NCI-H2081 treated with DMSO at 0.1 percent for 48 hours (cell line): Measurements from ENCODE around the gene GRIN1.

ENCODE experiments used
- DNase-seq: peaks from one replicate; lab custom pipeline; 2025; lab: John Stamatoyannopoulos, UW

The GRIN1 gene

DNA sequence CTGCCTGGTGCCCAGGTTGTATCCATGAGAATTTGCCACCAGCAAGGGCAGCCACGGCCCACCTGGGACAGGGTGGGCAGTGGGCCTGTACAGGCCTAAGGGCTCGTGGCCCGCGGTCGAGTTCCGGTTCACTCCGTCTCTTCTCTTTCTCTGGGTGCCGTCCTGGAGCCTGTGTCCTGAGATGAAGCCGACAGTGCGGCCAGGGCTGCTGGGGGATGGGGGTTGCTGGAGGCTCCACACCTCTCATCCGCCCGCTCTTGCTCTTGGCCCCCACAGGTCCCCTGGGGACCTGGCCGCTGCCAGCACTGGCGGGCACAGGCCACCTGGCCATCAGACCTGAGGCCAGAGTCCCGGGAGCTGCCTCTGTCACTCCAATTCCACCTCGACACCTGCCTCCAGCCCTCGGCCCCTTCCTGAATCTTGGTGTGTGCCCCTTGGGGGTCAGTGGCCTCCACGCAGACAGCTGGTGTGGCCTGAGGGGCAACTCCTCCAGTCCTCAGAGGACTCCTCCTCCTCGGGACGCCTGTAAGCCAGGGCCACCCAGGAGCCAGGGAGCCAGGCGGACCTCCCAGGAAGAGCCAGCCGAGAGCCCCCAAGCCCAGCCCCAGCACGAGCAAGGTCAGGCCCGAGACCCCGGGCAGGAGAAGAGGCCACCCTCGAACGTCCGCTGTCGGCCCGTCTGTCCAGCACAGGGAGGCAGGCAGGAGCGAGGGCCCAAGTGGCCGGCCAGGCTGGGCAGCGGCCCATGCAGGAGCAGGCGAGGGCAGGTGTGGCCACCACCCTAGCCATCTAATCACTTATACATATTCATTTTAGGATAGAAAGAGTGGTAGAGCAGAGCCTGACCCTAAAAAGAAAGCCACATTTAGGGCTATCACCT is 25.7 kb downstream of the GRIN1 start:
- no peak for DNase-seq

DNA sequence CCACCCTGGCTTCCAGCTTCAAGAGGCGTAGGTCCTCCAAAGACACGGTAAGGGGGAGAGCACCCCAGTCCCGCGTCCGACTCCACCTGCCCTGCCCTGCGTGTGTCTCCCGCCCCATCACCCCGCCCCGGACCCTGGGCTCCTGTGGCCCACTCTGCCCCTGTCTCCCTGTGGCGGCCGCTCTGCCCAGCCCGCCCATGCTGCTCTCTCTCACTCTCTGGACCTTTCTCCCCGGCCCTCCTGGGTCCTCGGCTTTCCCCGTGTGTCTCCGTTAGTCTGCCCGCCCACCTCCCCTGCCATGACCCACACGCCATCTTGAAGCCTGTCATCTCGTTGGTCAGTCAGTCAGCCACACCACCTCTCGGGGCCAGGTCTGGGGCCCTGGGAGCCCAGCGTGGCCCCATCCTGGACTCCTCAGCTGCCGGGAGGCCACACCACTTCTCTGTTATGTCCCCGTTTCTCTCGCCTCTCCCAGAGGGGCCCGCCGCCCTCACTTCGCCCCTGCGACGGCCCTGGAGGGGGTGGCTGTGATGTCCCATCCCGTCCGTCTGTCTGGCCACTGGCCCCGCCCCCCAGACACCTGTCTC is 26.4 kb downstream of the GRIN1 start:
- DNase-seq: no peak

DNA sequence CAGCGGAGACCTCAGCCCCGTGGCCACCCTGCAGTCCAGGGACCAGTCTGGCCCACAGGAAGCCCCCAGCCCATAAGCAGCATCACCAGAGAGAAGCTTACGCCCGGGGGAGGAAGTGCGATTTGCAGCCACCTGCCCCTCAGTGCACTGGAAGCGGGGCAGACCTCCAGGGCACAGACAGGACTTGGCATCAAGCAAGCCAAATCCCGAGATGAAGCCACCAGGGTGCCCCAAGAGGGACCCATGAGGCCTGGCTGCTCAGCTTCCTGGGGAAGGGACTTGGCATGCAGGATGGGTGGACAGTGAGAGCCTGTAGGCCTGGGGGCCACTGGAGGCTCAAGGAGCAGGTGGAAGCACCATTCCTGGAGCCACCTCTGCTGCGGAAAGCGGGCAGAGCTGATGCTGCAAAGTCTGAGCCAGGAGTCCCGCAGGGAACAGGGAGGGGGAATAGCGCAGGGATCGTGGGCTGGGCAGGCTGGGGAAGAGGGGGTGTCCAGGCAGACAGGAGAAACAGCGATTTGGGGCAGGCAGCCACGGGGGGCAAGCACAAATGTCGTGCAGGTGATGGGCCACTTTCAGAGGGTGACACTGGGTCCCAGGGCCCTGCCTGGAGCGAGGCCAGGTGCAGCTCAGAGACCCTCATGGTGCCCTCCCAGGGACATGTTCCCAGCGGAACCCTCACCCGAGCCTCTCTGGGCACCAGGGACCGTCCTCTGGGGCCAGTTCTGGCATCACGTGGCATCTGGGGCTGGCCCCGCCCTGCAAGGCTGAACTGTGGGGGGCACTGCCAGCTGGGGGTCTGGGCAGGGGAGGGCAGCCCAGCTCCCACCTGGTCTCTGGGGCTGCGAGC is 27.7 kb downstream of the GRIN1 start:
- DNase-seq: no peak

DNA sequence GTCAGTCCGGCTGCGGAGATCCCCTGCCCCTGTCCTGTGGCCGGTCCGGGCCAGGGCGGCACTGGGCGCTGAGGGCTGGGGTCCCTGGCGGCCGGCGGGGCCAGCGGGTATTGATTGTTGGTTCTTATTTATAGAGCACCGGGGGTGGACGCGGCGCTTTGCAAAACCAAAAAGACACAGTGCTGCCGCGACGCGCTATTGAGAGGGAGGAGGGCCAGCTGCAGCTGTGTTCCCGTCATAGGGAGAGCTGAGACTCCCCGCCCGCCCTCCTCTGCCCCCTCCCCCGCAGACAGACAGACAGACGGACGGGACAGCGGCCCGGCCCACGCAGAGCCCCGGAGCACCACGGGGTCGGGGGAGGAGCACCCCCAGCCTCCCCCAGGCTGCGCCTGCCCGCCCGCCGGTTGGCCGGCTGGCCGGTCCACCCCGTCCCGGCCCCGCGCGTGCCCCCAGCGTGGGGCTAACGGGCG is 28.4 kb downstream of the GRIN1 start:
- DNase-seq: no peak

DNA sequence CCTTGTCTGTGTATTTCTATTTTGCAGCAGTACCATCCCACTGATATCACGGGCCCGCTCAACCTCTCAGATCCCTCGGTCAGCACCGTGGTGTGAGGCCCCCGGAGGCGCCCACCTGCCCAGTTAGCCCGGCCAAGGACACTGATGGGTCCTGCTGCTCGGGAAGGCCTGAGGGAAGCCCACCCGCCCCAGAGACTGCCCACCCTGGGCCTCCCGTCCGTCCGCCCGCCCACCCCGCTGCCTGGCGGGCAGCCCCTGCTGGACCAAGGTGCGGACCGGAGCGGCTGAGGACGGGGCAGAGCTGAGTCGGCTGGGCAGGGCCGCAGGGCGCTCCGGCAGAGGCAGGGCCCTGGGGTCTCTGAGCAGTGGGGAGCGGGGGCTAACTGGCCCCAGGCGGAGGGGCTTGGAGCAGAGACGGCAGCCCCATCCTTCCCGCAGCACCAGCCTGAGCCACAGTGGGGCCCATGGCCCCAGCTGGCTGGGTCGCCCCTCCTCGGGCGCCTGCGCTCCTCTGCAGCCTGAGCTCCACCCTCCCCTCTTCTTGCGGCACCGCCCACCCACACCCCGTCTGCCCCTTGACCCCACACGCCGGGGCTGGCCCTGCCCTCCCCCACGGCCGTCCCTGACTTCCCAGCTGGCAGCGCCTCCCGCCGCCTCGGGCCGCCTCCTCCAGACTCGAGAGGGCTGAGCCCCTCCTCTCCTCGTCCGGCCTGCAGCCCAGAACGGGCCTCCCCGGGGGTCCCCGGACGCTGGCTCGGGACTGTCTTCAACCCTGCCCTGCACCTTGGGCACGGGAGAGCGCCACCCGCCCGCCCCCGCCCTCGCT is 29.0 kb downstream of the GRIN1 start:
- no peak for DNase-seq

DNA sequence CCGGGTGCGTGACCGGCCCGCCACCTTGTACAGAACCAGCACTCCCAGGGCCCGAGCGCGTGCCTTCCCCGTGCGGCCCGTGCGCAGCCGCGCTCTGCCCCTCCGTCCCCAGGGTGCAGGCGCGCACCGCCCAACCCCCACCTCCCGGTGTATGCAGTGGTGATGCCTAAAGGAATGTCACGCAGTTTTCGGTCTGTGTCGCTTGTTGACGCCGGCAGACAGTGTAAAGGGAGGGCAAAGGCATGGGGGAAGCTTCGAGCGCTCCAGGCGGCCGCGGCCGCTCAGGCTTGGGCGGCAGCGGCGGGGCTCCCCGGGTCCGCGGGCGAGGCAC is 29.6 kb downstream of the GRIN1 start:
- DNase-seq: no peak

DNA sequence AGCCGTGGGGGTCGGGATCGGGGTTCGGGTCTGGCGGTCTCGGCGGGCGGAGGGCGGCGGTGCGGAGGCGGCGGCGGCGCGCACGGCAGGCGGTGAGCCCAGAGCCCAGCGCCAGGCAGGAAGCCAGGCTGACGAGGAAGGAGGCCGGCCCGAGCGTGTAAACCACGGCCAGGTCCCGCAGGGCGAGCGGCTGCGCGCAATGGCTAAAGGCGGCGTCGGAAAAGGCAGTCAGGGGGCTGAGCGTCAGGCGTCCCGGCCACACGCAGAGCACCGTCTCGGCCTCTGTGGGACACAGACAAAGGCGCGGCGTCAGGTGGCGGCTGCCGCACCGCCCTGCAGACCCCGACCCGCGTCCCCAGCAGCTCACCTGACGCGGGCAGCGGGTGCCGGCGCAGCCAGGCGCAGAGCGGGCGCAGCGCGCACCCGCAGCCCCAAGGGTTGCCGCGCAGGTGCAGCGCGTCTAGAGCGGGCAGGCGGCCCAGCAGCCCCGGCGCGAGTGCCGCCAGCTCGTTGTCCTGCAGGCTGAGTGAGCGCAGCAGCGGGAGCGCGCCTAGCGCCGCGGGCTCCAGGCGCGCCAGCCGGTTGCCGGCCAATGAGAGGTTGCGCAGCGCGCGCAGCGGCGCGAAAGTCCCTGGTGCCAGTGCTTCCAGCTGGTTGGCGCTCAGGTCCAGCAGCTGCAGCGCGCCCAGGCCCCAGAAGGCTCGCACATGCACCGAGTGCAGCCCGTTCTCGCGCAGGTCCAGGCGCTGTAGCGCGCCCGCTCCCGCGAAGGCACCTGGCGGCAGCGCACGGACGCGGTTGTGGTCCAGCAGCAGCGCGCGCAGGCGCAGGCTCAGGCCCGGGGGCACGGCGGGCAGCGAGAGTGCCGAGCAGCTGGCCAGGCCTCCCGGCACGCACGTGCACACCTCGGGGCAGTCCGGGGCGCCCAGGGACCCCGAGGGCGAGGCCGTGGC is 30.2 kb downstream of the GRIN1 start:
- DNase-seq: peak; percentile 68

DNA sequence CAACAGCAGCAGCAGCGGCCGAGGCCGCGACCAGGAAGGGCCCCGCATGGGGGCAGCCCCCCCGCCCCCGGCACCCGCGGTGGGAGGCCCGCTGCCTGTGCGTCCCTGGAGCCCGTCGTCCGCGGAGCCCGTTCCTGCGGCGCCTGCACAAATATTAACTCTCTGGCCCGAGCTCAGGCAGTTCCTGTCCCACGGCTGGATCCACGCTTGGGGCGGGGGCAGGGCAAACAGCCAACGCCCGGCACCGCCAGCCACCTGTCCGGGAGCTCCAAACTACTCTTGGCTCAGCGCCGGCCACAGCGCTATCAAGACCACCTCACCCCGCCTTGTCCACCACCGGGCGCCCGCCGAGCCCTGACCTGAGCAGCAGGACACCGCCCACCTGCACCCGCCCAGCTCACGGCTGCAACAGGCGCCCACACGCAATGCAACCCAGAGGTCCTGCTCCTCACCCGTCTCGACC is 31.0 kb downstream of the GRIN1 start, which contains the start of gene LRRC26:
TSS of gene LRRC26 (minus strand) at position 156 of the 463 bp plus-strand sequence. CDS start at position 48, 108 bp downstream.
- DNase-seq: no peak

DNA sequence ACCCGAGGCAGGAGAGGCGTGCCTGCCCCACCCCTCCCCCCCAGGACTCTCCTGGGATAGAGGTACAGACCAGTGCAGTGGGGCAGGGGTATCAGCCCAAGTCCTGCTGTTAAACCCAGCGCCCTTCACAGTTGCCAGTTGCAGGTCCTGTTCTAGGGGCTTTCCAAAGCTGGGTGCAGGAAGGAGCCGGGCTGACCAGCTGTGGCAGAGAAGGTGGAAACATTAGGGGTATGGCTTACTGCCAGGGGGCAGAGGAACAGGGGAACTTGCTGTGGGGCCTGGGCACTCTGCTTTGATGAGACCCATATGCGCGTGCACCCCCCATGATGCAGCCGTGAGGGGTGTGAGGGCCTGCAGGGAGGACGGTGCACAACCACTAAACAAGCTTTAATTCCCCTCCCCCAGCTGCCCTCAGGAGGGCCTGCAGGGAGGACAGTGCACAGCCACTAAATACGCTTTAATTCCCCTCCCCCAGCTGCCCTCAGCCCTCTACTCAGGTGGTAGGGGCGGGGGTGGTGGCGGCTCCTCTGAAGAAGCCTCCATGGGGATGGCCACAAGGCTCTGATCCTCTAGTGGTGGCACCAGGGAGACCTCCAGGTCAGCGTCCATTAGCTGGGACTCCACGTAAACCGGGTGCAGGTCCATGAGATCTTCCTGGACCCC is 31.7 kb downstream of the GRIN1 start:
- DNase-seq: no peak

DNA sequence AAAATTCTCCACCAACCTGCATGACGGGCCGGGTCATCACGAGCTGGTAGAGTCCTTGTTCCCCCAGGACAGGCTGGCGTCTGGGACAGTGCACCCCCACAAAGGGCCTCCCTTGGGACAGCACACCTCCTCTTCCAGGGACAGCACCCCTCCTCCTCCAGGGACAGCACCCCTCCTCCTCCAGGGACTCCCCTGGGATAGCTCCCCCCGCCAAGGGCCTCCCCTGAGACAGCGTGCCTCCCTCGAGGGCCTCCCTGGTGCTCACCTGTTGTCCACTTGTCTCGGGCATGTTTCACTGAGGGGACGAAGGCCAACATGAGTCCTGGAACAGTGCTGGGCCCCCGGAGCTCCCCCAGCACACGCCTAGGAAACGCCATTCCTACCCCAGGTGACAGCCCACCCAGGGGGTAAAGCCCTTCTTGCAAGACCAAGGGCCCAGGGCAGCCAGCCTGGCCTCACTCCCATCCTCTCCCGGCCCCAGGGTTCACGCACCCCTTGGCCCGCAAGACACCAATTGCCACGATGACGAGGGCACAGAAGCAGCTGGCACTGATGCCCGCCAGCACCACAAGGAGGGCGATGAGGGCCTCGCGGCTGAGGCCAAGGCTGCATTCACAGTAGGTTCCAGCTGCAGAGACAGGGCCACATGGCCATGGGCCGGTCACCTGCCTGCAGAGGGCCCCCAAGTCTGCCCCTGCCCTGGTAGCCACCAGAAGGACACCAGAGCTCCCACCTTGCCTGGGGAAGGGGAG is 32.4 kb downstream of the GRIN1 start:
- DNase-seq: no peak

DNA sequence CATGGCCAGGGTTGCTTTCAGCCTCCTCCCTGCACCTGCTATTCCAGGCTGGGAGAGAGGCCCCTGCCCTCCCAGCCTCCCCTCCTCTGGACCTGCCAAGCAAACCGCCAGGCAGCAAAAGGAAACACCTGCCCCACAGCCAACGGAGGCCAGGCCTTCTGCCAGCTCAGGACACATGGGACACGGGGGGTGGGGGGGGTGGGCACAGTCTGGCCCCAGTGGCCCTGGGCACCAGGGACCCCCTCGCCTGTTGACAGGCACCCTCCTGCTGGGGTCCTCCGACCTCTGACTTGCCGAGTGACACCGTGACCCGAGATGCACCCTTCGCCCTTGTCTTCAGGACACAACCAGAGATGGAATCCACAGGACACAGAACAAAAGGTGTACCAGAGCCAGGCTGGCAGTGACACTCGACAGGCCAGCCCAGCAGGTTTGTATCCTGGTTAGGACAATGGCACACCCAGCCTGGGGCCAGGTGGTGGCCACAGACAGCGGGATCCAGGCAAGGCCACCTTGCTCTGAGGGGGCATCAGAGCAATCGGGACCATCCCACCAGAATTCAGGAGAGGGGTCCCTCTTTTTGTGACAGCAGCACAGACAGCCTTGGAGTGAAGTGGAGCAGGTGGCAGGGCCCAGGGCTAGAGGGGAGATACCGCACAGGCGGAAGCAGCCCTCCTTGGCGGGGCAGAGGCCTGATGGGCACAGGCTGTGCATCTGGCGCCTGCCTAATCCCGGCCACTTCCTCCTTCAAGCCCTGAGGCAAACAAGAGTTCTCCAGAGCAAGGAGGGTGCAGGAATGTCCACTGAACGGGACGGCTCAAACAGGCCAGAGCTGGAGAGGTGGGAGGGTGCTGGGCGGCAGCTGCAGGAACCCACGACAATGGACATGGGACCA is 34.2 kb downstream of the GRIN1 start:
- DNase-seq: no peak

DNA sequence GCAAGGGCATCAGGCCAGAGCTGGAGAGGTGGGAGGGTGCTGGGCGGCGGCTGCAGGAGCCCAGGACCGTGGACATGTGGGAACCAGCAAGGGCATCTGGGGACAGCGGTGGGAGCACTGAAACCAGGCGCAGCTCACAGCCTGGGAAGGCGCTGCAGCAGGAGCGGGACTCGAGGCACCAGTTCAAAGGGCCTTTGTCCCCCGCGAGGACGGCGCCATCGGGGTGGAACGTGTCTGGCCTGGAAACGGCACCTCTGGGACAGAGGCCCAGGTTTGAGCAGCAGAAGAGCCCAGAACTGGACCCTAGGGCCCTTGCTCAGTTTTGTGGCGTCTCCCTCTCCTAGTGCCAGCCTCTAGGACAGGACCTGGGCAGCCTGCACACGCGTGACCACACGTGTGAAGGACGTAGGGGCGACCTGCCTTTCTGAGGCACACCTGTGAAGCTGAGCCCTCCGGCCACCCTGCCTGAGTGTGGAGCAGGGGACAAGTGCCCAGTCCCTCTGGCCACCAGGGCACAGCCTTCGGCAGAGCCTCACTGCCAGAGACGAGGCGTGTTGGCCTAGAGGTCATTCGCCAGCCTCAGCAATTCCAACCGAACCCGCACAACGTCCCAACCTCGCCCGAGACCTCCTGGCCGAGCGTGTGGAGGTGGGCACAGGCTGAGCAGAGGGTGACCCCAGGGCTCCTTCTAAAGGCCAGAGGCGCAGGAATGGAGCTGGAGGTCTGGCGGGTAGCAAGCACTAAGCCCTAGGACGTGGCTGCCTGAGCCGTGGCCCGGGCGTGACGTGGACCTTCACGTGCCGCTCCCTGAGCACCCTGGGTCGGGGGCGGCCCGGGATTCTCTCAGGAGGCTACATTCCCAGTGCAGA is 35.1 kb downstream of the GRIN1 start:
- DNase-seq: no peak

DNA sequence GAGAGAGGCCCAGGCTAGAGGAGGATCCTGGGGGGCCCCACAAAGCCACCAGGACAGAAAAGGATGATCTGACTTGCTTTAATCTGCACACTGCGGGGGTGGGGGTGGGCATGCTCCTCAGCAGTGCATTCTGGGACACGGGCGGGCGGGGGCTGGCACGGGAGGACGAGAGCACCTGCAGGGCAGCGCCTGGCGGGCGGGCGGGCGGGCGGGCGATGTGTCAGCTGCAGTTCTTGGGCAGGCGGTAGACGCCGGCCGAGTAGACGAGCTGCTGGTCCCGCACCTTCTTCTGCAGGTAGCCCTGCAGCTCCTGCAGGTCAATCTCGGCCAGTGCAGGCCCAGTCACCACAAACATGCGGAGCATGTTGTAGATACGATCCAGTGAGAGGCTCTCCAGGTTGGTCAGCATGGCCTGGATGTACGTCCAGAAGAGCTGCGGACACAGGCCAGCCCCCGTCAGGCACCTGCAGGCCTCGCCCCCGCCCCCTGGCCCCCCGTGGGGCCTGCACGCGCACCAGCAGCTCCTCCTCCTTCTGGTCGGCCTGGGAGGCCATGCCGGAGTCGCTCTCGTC is 35.9 kb downstream of the GRIN1 start:
- DNase-seq: no peak

DNA sequence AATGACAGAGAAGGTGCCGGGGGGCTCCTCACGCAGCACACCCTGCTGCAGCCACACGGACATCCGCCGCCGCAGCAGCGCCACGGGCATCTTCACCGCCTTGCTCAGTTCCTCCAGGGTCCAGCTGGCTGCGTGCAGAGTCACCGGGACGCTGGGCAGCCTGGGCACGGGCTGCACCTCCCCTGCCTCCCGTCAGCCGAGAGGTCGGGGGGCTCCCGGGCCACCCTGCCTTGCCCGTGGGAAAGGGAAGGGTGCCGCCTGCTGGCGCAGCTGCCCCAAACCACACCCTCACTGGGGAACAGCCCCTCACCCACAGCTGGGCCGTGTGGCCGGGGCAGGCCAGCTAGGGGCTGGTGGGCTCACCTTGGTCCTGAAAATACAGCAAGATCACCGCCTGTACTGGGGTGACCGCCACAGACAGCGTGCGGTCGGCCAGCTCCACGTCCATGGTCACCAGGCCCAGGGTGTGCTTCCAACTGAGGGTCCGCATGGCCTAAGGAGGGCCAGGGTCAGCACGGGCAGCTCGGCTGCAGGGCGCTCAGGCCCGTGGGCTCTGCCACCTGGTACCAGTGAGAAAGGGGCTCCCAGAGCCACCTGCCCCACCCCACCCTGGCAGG is 36.5 kb downstream of the GRIN1 start:
- no peak for DNase-seq

DNA sequence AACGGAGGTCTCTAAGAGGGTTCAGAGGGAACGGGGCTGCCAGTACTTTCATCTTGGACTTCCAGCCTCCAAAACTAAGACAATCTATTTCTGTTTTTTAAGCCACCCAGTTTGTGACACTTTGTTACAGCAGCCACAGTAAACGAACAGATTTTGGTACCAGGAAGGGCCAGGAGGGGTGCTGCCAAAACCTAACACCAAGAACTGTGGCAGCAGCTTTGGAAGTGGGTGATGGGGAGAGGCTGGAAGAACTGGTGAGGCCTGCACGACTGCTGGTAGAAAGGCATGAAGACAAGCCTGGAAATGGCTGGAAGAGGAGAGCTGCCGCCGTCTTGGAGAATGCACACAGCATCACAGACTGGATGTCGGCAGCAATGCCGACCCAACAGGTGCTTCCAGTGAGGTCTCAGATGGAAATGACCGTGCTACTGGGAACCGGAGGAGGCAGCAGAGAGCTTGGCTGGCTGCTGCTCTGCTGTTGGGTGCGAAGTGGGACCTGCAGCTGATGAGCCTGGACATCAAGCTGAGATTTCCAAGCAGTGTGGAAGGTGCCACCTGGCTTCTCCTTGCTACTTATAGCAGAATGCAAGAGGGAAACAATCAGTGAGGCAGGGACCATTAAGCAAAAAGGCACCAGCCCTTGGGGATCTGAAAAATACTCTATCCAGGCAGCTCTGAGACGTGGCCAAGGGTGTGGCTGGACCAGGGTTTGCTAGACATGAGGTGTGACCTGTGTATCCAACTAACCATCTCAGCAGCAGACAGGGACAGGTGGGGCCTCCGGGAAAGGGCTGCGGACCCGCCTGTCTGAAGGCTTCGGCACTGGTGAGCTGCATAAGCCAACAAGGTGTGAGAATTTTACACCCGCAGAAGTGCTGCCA is 37.6 kb downstream of the GRIN1 start:
- DNase-seq: no peak
